Epithelial cell of proximal tubule (primary cell): ENCODE data around the gene CSNK1G3. TPM values are rescaled to one million over a fixed set of nuclear protein-coding genes. Genes with fewer than 3 reads are reported as not detected.

Experiments
- DNase-seq: peaks from one replicate; pipeline ENCODE4 v3.0.0-alpha.2; 2011; ENCODE audit warnings: low read depth
- H3K4me3 ChIP-seq: 2 replicates; pipeline ENCODE4 v1.5.1; 2011; ENCODE audit warnings: low read depth, mild to moderate bottlenecking, low read length
- total RNA-seq: library from RNA; depleted of rRNA; stranded (reverse); fragments of >200 nt; gene quantifications from 2 replicates; pipeline ENCODE4 v1.2.3, GENCODE V29; 2015
- TF ChIP-seq, protein P1 (sequence below): conservative IDR thresholded peaks from 2 replicates; pipeline ENCODE4 v1.5.1; 2012; ENCODE audit warnings: low read depth, mild to moderate bottlenecking, low read length

Gene CSNK1G3
- total RNA-seq, 1 donor from 2014 or later: 25.5 TPM

DNA sequence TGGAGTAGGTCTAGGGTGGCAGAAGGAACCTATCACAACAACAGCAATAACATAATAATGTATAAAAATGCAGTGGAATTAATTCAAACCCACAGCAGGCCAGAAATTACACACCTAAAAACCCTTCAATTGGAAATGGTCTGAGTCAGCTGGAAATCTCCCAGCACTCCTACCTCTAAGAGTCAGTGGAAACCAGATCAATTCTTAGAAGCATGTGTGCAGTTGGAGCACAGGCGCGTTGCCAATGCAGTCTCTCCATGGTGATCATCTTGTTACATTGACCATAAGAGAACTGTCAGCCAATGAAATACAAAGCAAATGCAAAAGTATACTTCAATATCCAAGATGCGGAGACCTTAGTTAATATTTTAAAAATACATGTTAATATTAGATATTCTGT is 15.1 kb upstream of the CSNK1G3 start:
- H3K4me3 ChIP-seq: no peak overlapping the region
- no peak for DNase-seq
- TF ChIP-seq, protein P1, sequence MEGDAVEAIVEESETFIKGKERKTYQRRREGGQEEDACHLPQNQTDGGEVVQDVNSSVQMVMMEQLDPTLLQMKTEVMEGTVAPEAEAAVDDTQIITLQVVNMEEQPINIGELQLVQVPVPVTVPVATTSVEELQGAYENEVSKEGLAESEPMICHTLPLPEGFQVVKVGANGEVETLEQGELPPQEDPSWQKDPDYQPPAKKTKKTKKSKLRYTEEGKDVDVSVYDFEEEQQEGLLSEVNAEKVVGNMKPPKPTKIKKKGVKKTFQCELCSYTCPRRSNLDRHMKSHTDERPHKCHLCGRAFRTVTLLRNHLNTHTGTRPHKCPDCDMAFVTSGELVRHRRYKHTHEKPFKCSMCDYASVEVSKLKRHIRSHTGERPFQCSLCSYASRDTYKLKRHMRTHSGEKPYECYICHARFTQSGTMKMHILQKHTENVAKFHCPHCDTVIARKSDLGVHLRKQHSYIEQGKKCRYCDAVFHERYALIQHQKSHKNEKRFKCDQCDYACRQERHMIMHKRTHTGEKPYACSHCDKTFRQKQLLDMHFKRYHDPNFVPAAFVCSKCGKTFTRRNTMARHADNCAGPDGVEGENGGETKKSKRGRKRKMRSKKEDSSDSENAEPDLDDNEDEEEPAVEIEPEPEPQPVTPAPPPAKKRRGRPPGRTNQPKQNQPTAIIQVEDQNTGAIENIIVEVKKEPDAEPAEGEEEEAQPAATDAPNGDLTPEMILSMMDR: no peak

GRCh38 chr5:123500471-123500870 is 11.5 kb upstream of the CSNK1G3 start:
- DNase-seq: no peak

DNA sequence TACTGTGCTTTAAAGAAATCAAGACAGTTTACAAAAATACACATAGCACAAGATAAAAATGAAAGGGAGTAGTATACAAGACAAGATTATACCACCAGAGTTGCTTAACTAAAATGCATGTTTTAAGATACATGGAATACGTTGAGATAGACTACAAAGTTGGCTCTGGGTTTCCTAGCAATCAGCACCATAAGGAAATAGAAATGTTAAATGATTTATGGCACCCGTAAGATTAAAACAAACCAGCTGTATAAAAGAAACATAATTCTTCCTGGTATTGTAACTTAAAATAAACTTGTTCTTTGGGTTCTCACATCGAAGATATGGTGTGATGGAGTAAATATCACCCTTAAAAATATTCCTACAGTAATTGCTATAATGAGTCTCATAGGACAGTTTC is 9.9 kb upstream of the CSNK1G3 start:
- TF ChIP-seq, protein P1: no peak
- DNase-seq: no peak
- no peak overlapping the region for H3K4me3 ChIP-seq

More at GRCh38 chr5:123500471-123500870, 11.5 kb upstream of the CSNK1G3 start:
- TF ChIP-seq, protein P1: no peak
- H3K4me3 ChIP-seq: no peak overlapping the region

DNA sequence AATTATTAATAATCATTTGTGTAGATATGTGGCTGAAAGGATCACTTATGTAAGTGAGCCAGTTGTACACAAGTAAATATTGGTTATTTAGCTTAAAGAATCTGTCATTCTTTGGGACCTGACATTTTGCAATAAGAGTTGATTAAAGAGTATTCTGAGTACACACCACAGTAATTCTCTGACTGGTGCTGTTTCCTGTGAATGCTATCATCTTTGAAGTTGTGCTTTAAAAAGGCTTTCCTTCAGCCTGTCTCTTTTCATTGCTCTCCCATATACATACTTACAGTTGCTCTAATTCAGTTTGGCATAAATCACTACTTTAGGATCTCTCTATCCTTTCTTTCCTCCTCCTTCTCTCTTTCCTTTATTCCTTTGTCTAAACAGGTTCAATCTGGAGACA is 8.7 kb upstream of the CSNK1G3 start:
- no peak overlapping the region for H3K4me3 ChIP-seq
- TF ChIP-seq, protein P1: no peak
- no peak for DNase-seq

- TF ChIP-seq, protein P1: no peak
- no peak overlapping the region for H3K4me3 ChIP-seq
- DNase-seq: no peak
Measured at GRCh38 chr5:123505633-123506032, 6.3 kb upstream of the CSNK1G3 start.

GRCh38 chr5:123508441-123508840 is 3.5 kb upstream of the CSNK1G3 start:
- no peak overlapping the region for H3K4me3 ChIP-seq
- DNase-seq: no peak
- TF ChIP-seq, protein P1: no peak

DNA sequence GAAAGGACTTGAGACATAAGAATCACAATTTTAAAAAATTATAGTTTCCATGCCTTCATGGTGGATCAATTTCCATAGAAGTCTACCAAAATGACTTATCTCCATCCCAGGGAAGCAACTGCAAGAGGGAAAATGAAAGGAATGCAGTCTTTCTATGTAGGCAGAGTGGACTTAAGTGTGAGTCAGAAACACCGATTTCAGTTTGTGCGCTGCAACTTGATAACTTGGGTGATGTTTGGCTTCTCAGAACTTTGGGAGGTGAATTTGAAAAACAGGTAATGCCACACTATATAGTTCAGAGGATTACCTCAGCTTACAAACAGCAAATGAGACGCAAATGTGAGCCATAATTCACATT is 708 bp upstream of the CSNK1G3 start:
- TF ChIP-seq, protein P1: no peak
- DNase-seq: peak; percentile 36
- peak overlapping the region; percentile 80 for H3K4me3 ChIP-seq
